Hypothalamus (tissue), 51 donors: ENCODE data around the gene ALX4.

ENCODE experiments used
- DNase-seq, 51 donors: peaks; one replicate each; lab custom pipeline; 2025; lab: John Stamatoyannopoulos, UW

Gene ALX4

GRCh38 chr11:44335919-44336318 lies 26.0 kb upstream of the ALX4 start:
- no peak for DNase-seq

- no peak for DNase-seq
Observed at GRCh38 chr11:44335052-44335760, 25.3 kb upstream of the ALX4 start.

GRCh38 chr11:44334356-44335004 lies 24.5 kb upstream of the ALX4 start:
- DNase-seq: no peak

GRCh38 chr11:44333271-44334218 lies 23.6 kb upstream of the ALX4 start:
- no peak for DNase-seq

GRCh38 chr11:44332665-44333064 lies 22.7 kb upstream of the ALX4 start:
- DNase-seq: no peak

- DNase-seq: no peak
Observed at GRCh38 chr11:44329472-44330230, 19.7 kb upstream of the ALX4 start.

GRCh38 chr11:44328138-44328660 lies 18.3 kb upstream of the ALX4 start:
- no peak for DNase-seq

GRCh38 chr11:44327730-44328129 lies 17.8 kb upstream of the ALX4 start:
- DNase-seq: no peak

- no peak for DNase-seq
Observed at GRCh38 chr11:44326615-44327475, 16.9 kb upstream of the ALX4 start.

GRCh38 chr11:44325698-44326097 lies 15.8 kb upstream of the ALX4 start:
- DNase-seq: no peak

GRCh38 chr11:44324749-44325525 lies 15.0 kb upstream of the ALX4 start:
- no peak for DNase-seq

GRCh38 chr11:44324222-44324621 lies 14.3 kb upstream of the ALX4 start:
- DNase-seq: no peak

GRCh38 chr11:44322243-44322642 lies 12.3 kb upstream of the ALX4 start:
- no peak for DNase-seq

- DNase-seq: no peak
Observed at GRCh38 chr11:44321059-44321458, 11.1 kb upstream of the ALX4 start.

GRCh38 chr11:44320289-44320973 lies 10.5 kb upstream of the ALX4 start:
- DNase-seq: no peak

- DNase-seq: no peak
Observed at GRCh38 chr11:44319552-44320288, 9.8 kb upstream of the ALX4 start.

GRCh38 chr11:44319170-44319551 lies 9.2 kb upstream of the ALX4 start:
- no peak for DNase-seq
